Measurements from ENCODE around the gene GADD45GIP1. TPM values are rescaled to one million over a fixed set of nuclear protein-coding genes. Genes with fewer than 3 reads are reported as not detected.

GADD45GIP1 gene
- total and polyA plus RNA-seq, 10 of the 15 experiments (the other 5 are each of a cell fraction or from before 2014, with no cell fraction given), result 5.1 to 136 (median 30.1) TPM

DNA sequence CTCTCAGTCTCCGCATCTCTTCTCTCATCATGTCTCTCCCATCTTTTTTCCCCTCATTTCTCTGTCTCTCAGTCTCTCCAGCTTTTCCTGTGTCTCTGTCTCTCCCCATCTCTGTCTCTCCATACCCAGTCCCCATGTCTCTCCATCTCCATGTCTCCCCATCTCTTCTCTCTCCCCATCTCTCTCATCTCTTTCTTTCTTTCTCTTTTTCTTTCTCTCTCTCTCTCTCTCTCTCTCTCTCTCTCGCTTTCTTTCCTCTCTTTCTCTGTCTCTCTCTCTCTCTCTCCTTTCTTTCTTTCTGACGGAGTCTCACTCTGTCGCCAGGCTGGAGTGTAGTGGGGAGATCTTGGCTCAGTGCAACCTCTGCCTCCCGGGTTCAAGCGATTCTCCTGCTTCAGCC, 25.6 kb upstream of the GADD45GIP1 start:
- no peak overlapping the region for H3K4me2 ChIP-seq (ENCODE audit: control insufficient read depth, insufficient read depth)
- BruUV-seq (replicated peaks), result no TSS peak
- intact Hi-C loops (cut with micrococcal nuclease; ENCODE audit: unreplicated experiment) (no loop called here), in situ Hi-C loops (cut with MboI) (no loop called here)
- ChIA-PET RAD21 (ENCODE audit: unreplicated experiment) (no interaction called here), CTCF (interaction anchor here (0.5 to 13.5 kb wide), 6 partner anchors 17 to 111 kb away, joined by 4 to 247 read pairs (median 7); no protein-coding TSS in a partner anchor), POLR2A (no interaction called here), SMC1A (ENCODE audit: uncharacterized antibody, unreplicated experiment) (interaction anchor here (7.5 kb wide), 1 partner anchor 79 kb away, joined by 45 read pairs; no protein-coding TSS in a partner anchor)
- no peak overlapping the region for H3K27ac ChIP-seq (ENCODE audit: control insufficient read depth, insufficient read depth)
- H3K4me1 ChIP-seq (ENCODE audit: control insufficient read depth, insufficient read depth, low read length), result no peaks in the 10 kb centered on the region; the same call in 1 of the 2 replicates
- WGBS (ENCODE audit: insufficient coverage, insufficient replicate concordance, low lambda C conversion rate, missing lambda C conversion rate), result 83% methylated on average over 6 of the region's 6 CpGs
- no peaks in the 10 kb centered on the region for H3K36me3 ChIP-seq (ENCODE audit: control insufficient read depth in 2 of 2, insufficient read depth in 2 of 2, low read length in 1 of 2)
- peaks cover 0 to 3% of the 10 kb centered on the region in 2 experiments; a peak in 1 of 4 replicates for H3K27me3 ChIP-seq (replicated peaks in 1 of 2; ENCODE audit: control insufficient read depth in 2 of 2, insufficient read depth in 2 of 2, low read length in 1 of 2)
- ATAC-seq (no peak), DNase-seq (ENCODE audit: low read depth, low spot score) (no peak), FAIRE-seq (no peak)
- H3K79me2 ChIP-seq (ENCODE audit: control insufficient read depth, insufficient read depth, low read length), result no peaks in the 10 kb centered on the region
- no peaks in the 10 kb centered on the region for H4K20me1 ChIP-seq (ENCODE audit: control insufficient read depth, insufficient read depth)
- H3K9me3 ChIP-seq (replicated peaks; ENCODE audit: control insufficient read depth, insufficient read depth, low read length), result no peaks in the 10 kb centered on the region
- TF ChIP-seq, protein P1, sequence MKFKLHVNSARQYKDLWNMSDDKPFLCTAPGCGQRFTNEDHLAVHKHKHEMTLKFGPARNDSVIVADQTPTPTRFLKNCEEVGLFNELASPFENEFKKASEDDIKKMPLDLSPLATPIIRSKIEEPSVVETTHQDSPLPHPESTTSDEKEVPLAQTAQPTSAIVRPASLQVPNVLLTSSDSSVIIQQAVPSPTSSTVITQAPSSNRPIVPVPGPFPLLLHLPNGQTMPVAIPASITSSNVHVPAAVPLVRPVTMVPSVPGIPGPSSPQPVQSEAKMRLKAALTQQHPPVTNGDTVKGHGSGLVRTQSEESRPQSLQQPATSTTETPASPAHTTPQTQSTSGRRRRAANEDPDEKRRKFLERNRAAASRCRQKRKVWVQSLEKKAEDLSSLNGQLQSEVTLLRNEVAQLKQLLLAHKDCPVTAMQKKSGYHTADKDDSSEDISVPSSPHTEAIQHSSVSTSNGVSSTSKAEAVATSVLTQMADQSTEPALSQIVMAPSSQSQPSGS (IDR thresholded peaks at IDR 0.05; ENCODE audit: low read length), result no peak
- no peak for TF ChIP-seq CBX3 (IDR thresholded peaks at IDR 0.05; ENCODE audit: borderline replicate concordance, low read depth)
- TF ChIP-seq, protein P2, sequence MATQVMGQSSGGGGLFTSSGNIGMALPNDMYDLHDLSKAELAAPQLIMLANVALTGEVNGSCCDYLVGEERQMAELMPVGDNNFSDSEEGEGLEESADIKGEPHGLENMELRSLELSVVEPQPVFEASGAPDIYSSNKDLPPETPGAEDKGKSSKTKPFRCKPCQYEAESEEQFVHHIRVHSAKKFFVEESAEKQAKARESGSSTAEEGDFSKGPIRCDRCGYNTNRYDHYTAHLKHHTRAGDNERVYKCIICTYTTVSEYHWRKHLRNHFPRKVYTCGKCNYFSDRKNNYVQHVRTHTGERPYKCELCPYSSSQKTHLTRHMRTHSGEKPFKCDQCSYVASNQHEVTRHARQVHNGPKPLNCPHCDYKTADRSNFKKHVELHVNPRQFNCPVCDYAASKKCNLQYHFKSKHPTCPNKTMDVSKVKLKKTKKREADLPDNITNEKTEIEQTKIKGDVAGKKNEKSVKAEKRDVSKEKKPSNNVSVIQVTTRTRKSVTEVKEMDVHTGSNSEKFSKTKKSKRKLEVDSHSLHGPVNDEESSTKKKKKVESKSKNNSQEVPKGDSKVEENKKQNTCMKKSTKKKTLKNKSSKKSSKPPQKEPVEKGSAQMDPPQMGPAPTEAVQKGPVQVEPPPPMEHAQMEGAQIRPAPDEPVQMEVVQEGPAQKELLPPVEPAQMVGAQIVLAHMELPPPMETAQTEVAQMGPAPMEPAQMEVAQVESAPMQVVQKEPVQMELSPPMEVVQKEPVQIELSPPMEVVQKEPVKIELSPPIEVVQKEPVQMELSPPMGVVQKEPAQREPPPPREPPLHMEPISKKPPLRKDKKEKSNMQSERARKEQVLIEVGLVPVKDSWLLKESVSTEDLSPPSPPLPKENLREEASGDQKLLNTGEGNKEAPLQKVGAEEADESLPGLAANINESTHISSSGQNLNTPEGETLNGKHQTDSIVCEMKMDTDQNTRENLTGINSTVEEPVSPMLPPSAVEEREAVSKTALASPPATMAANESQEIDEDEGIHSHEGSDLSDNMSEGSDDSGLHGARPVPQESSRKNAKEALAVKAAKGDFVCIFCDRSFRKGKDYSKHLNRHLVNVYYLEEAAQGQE (IDR thresholded peaks at IDR 0.05; ENCODE audit: low read depth, low read length), result no peak
- no peak for TF ChIP-seq ZZZ3 (IDR thresholded peaks at IDR 0.05; ENCODE audit: control insufficient read depth, insufficient read length, low read depth)
- TF ChIP-seq YBX1 (IDR thresholded peaks at IDR 0.05), result no peak
- TF ChIP-seq NR2C1 (IDR thresholded peaks at IDR 0.05), result no peak
- TF ChIP-seq ESRRA (IDR thresholded peaks at IDR 0.05; ENCODE audit: low read length), result no peak
- TF ChIP-seq, protein P3, sequence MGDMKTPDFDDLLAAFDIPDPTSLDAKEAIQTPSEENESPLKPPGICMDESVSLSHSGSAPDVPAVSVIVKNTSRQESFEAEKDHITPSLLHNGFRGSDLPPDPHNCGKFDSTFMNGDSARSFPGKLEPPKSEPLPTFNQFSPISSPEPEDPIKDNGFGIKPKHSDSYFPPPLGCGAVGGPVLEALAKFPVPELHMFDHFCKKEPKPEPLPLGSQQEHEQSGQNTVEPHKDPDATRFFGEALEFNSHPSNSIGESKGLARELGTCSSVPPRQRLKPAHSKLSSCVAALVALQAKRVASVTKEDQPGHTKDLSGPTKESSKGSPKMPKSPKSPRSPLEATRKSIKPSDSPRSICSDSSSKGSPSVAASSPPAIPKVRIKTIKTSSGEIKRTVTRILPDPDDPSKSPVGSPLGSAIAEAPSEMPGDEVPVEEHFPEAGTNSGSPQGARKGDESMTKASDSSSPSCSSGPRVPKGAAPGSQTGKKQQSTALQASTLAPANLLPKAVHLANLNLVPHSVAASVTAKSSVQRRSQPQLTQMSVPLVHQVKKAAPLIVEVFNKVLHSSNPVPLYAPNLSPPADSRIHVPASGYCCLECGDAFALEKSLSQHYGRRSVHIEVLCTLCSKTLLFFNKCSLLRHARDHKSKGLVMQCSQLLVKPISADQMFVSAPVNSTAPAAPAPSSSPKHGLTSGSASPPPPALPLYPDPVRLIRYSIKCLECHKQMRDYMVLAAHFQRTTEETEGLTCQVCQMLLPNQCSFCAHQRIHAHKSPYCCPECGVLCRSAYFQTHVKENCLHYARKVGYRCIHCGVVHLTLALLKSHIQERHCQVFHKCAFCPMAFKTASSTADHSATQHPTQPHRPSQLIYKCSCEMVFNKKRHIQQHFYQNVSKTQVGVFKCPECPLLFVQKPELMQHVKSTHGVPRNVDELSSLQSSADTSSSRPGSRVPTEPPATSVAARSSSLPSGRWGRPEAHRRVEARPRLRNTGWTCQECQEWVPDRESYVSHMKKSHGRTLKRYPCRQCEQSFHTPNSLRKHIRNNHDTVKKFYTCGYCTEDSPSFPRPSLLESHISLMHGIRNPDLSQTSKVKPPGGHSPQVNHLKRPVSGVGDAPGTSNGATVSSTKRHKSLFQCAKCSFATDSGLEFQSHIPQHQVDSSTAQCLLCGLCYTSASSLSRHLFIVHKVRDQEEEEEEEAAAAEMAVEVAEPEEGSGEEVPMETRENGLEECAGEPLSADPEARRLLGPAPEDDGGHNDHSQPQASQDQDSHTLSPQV (IDR thresholded peaks at IDR 0.05), result no peak
- TF ChIP-seq, protein P4, sequence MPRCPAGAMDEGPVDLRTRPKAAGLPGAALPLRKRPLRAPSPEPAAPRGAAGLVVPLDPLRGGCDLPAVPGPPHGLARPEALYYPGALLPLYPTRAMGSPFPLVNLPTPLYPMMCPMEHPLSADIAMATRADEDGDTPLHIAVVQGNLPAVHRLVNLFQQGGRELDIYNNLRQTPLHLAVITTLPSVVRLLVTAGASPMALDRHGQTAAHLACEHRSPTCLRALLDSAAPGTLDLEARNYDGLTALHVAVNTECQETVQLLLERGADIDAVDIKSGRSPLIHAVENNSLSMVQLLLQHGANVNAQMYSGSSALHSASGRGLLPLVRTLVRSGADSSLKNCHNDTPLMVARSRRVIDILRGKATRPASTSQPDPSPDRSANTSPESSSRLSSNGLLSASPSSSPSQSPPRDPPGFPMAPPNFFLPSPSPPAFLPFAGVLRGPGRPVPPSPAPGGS (IDR thresholded peaks at IDR 0.05; ENCODE audit: borderline replicate concordance, insufficient read depth, low read depth, low read length, poor library complexity, severe bottlenecking), result no peak
- H3K4me3 ChIP-seq, result no peak overlapping the region
- H2AFZ ChIP-seq (ENCODE audit: control insufficient read depth, low read depth, low read length), result no peak overlapping the region
- no peak overlapping the region for H3K9ac ChIP-seq (ENCODE audit: control insufficient read depth, insufficient read depth, low read length)
